ENCODE results near the gene TMEM52B. TPM values are rescaled to one million over a fixed set of nuclear protein-coding genes. Genes with fewer than 3 reads are reported as not detected.

Gene TMEM52B
- total RNA-seq, 1 experiment from 2014 or later = not detected

GRCh38 chr12:10234562-10234961 is 55.7 kb downstream of the TMEM52B start:
- H3K4me1 ChIP-seq (ENCODE audit: insufficient read depth, low read length, poor library complexity, severe bottlenecking) = no peaks in the 10 kb centered on the region
- H3K36me3 ChIP-seq (ENCODE audit: insufficient read depth, low read length, poor library complexity, severe bottlenecking) = no peaks in the 10 kb centered on the region
- no peaks in the 10 kb centered on the region for H3K27me3 ChIP-seq (replicated peaks; ENCODE audit: insufficient read depth, low read depth, low read length, poor library complexity)
- TF ChIP-seq EZH2 (IDR thresholded peaks at IDR 0.05; ENCODE audit: borderline replicate concordance, low read depth, low read length, poor library complexity, severe bottlenecking) (no peak), CTCF (conservative IDR thresholded peaks at IDR 0.05; ENCODE audit: low read depth, low read length) (no peak)
- ChIA-PET POLR2A (ENCODE audit: low non-redundant PET) (no interaction called here), CTCF (no interaction called here)
- no peak overlapping the region for H3K27ac ChIP-seq (ENCODE audit: low read depth, low read length, poor library complexity, severe bottlenecking)
- no peak for DNase-seq (ENCODE audit: low spot score)
- intact Hi-C loops (cut with micrococcal nuclease; ENCODE audit: unreplicated experiment) = loop anchor here (2.0 to 10.0 kb wide), 2 partner anchors 438 to 1250 kb away; no protein-coding TSS in a partner anchor
- peaks cover 16% of the 10 kb centered on the region for H3K9me3 ChIP-seq (ENCODE audit: low read depth, low read length, poor library complexity, severe bottlenecking)
- no peak overlapping the region for H3K4me3 ChIP-seq (ENCODE audit: low read depth, low read length, poor library complexity, severe bottlenecking)
- BruUV-seq (replicated peaks) = no TSS peak

DNA sequence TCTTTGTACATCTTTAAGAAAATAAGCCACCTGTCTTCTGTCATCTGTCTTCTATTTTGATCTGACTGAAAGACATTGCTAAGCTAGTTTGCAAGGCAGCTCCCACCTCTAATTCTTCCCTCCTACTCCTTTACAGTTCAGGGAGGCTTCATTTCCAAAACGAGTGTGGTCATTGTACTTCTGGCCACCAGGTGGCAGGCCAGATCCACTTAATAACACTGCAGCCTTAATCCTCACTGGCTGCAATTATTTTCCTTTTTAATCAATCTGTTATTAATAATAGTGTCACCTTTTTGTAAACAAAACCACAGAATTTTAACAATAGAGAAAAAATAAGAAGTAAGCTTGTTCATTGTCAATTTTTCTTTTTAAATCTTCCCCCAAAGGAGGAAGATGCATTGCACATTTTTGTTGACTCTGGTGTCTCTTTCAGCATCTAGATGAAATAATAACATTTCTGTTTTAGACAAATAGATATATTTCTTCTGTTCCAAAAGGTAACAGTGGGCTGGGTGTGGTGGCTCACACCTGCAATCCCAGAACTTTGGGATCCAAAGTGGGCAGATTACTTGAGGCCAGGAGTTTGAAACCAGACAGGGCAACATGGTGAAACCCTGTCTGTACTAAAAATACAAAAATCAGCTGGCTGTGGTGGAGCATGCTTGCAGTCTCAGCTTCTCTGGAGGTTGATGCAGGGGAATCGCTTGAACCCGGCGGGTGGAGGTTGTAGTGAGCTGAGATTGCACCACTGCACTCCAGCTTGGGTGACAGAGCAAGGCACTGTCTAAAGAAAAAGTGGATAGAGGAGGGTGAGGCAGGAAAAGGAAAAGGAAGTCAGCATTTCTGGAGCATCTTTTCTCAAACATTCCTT is 57.2 kb downstream of the TMEM52B start:
- H3K4me1 ChIP-seq (ENCODE audit: insufficient read depth, low read length, poor library complexity, severe bottlenecking) = no peaks in the 10 kb centered on the region
- TF ChIP-seq EZH2 (IDR thresholded peaks at IDR 0.05; ENCODE audit: borderline replicate concordance, low read depth, low read length, poor library complexity, severe bottlenecking) (no peak), CTCF (conservative IDR thresholded peaks at IDR 0.05; ENCODE audit: low read depth, low read length) (peak; percentile 90)
- ChIA-PET CTCF (interaction anchor here (0.7 to 1.0 kb wide), 2 partner anchors 15 to 514 kb away, joined by 3 read pairs; no protein-coding TSS in a partner anchor), POLR2A (ENCODE audit: low non-redundant PET) (no interaction called here)
- peaks cover 16% of the 10 kb centered on the region for H3K9me3 ChIP-seq (ENCODE audit: low read depth, low read length, poor library complexity, severe bottlenecking)
- BruUV-seq (replicated peaks) = no TSS peak
- no peak overlapping the region for H3K4me3 ChIP-seq (ENCODE audit: low read depth, low read length, poor library complexity, severe bottlenecking)
- no peaks in the 10 kb centered on the region for H3K36me3 ChIP-seq (ENCODE audit: insufficient read depth, low read length, poor library complexity, severe bottlenecking)
- peak; percentile 68 for DNase-seq (ENCODE audit: low spot score)
- intact Hi-C loops (cut with micrococcal nuclease; ENCODE audit: unreplicated experiment) = loop anchor here (1.0 to 10.0 kb wide), 5 partner anchors 266 to 1249 kb away; no protein-coding TSS in a partner anchor
- no peak overlapping the region for H3K27ac ChIP-seq (ENCODE audit: low read depth, low read length, poor library complexity, severe bottlenecking)
- no peaks in the 10 kb centered on the region for H3K27me3 ChIP-seq (replicated peaks; ENCODE audit: insufficient read depth, low read depth, low read length, poor library complexity)

DNA sequence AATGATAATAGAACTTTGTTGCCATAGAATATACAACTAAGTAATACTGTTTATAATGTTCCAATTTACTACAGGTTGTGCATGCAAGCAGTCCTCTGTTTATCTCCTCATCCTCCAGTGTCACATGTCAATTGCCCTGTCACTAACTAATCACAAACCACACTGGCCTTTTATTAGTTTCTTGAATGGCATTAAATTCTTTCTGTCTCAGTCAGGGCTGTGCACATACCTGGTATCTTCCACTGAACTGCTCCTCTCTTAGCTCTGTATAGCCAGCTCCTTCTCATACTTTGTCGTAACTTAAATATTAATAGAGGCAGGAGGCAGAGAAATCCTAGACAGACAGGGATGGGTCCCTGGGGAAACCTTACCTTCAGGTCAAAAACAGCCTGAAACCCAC is 57.9 kb downstream of the TMEM52B start:
- BruUV-seq (replicated peaks) = no TSS peak
- ChIA-PET POLR2A (ENCODE audit: low non-redundant PET) (no interaction called here), CTCF (interaction anchor here (1.0 kb wide), 1 partner anchor 15 kb away, joined by 3 read pairs; no protein-coding TSS in a partner anchor)
- Histone ChIP-seq H3K27ac (ENCODE audit: low read depth, low read length, poor library complexity, severe bottlenecking) (peak overlapping the region; percentile 4), H3K9me3 (ENCODE audit: low read depth, low read length, poor library complexity, severe bottlenecking) (peaks cover 16% of the 10 kb centered on the region), H3K4me1 (ENCODE audit: insufficient read depth, low read length, poor library complexity, severe bottlenecking) (no peaks in the 10 kb centered on the region), H3K36me3 (ENCODE audit: insufficient read depth, low read length, poor library complexity, severe bottlenecking) (no peaks in the 10 kb centered on the region), H3K27me3 (replicated peaks; ENCODE audit: insufficient read depth, low read depth, low read length, poor library complexity) (no peaks in the 10 kb centered on the region), H3K4me3 (ENCODE audit: low read depth, low read length, poor library complexity, severe bottlenecking) (no peak overlapping the region)
- intact Hi-C loops (cut with micrococcal nuclease; ENCODE audit: unreplicated experiment) = loop anchor here (5.0 to 10.0 kb wide), 3 partner anchors 266 to 1248 kb away; no protein-coding TSS in a partner anchor
- TF ChIP-seq EZH2 (IDR thresholded peaks at IDR 0.05; ENCODE audit: borderline replicate concordance, low read depth, low read length, poor library complexity, severe bottlenecking) (no peak), CTCF (conservative IDR thresholded peaks at IDR 0.05; ENCODE audit: low read depth, low read length) (no peak)
- DNase-seq (ENCODE audit: low spot score) = no peak

Data from A673 (cell line).